ENCODE data around the gene DQX1.

DQX1 gene

GRCh38 chr2:74504591-74504990 lies 21.4 kb downstream of the DQX1 start:
- no peak for TF ChIP-seq CTCF (IDR thresholded peaks at IDR 0.05; ENCODE audit: extremely low read depth, missing control alignments)
- no peak for DNase-seq (ENCODE audit: low spot score)

DNA sequence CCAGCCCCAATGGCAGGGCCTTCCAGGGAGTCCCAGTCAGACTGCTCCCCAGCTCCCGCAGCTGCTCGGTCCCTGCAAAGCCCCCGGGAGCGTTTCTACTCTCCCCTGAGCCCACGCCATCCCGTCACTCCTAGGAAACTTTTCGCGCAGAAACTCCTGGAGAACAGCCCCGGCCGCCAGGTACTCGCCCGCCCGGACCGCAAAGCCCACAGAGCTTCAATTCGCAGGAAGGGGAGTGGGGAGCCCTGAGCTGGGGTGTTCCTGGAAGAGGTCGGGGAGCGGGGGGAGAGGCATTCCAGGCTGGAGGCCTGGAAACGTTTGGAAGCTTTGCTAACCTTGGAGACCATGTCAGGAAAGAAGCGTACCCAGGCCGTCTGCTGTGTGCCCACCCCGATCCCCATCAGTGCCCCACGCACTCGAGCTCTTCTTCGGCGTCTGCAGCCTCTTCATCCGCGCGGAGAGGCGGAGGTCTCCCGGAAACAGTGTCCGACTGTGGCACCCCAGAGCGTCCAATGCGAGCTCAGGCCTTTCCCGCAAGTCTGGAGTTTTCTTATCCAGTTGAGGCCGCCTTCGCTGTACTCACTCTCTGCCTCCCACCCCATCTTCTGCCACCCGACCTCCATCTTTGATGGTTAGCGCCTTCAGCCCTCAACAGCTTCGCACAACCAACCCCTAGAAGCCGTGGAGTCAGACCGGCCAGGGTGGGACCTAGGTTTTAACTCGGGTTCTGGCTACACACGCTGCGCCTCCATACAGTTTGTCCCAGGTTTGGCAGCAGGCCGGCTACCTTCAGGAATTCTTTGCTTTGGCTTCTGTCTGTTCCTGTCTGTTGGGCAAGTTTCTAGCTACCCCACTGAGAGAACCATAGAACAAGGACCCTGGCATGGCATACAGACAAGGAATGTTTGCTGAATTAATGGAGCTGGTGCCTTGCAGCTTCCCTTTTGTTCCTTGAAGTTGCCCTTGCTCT lies 22.2 kb downstream of the DQX1 start:
- TF ChIP-seq CTCF (IDR thresholded peaks at IDR 0.05; ENCODE audit: extremely low read depth, missing control alignments), result no peak
- no peak for DNase-seq (ENCODE audit: low spot score)

DNA sequence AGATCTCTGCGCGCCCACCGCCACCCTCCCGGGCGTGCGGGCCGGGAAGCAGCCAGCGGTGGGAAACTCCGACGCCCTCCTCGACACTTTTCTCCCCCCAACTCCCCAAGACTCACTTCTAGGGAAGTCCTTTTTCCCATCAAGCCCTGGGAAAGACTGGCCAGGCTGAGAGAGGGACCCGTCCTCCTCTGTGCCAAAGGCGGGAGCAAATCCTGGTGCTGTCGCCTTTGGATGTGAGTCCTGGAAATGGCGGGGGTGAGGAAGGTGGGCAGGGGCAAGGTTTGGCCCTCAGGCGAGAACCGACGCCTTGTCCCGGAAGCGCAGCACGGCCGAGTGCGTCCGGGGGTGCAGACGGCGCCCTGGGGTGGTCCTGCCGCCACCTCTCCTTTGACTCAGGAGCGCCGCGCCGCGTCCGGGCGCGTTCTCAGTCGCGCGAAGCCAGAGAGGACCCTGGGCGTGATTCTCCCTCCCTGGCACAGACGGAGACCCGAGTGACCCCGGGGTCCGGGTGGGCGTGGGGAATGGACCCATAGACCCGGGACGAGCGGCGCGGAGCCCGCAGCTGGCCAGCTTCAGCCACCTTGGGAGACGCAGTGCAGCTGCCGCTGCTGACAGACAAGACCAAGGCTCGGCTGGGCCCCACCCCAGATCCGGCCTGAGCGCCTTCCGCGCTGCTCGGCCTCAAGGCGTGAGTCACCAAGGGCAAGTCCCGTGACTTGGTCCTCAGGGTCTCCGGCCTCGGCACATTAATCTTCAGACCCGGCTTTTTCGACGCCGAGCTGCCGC lies 23.1 kb downstream of the DQX1 start:
- TF ChIP-seq CTCF (IDR thresholded peaks at IDR 0.05; ENCODE audit: extremely low read depth, missing control alignments), result peak; percentile 33
- peak; percentile 82 for DNase-seq (ENCODE audit: low spot score)

GRCh38 chr2:74502147-74502719 lies 23.8 kb downstream of the DQX1 start:
- no peak for TF ChIP-seq CTCF (IDR thresholded peaks at IDR 0.05; ENCODE audit: extremely low read depth, missing control alignments)
- peak; percentile 57 for DNase-seq (ENCODE audit: low spot score)

DNA sequence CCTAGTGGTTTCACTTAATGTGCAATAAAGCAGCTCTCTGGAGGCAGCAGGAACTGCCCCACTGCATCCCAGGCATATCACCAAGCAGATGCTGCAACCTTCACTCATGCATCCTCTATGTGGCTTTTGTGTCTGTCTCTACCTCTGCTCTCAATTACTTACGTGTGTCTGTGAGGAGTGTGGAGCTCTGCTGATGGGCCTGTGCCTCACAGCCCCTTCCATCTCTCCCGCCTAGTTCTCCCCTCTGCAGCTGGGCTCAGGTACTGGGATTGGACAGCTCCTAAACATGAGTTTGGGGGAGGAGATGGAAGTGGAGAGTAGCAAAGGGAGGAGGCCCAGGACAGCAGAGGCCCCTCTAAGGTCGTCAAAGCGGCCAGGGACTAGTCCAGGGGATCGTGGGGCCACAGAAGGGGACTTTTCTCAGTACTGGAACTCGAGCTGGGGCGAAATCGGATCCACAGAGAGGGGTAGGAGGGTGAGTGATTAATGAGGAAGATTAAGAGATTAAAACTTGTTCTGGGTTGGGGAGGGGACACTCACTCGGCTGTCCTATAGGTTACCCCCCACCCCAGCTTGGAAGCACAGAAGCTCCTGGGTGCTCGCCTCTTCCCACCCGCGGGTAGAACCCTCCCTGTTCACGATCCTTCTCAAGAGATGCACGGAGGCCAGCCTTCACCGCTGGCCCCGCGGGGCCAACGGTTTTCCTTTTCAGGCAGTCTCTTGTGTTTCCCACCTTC lies 24.5 kb downstream of the DQX1 start:
- peak; percentile 25 for DNase-seq (ENCODE audit: low spot score)
- TF ChIP-seq CTCF (IDR thresholded peaks at IDR 0.05; ENCODE audit: extremely low read depth, missing control alignments), result no peak

DNA sequence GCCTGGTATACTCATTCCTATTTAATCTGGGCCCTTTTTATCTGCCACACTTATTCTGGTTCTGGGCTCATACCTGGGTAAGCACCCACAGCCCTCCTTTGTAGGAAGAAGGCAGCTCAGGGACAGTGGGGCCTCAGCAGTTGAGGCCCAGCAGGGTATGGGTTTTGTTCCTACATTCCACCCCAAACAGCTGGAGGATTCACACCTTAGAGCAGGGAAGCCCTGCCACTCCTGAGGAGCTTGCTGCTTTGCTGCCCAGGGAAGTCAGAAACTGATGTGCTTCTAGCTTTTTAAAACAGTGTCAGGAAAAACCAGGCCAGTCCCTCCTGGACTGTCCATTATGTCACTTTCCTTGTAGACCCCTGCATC lies 25.5 kb downstream of the DQX1 start:
- no peak for TF ChIP-seq CTCF (IDR thresholded peaks at IDR 0.05; ENCODE audit: extremely low read depth, missing control alignments)
- DNase-seq (ENCODE audit: low spot score), result no peak

Measured in GM20000 (cell line).